ENCODE data around the gene TSPAN6.
A peak's percentile ranks its signal among the peaks of the same experiment; 100 is the strongest.

TSPAN6 gene

GRCh38 chrX:100636321-100636991 is at the start of gene TSPAN6:
TSS of gene TSPAN6 (minus strand) at chrX:100636806. CDS start at chrX:100636694, 112 bp downstream.
- no peak within 1 kb of the TSS for H3K4me3 ChIP-seq (ENCODE audit: low read depth, low read length)
- TF ChIP-seq CTCF (IDR thresholded peaks at IDR 0.05; ENCODE audit: borderline replicate concordance, insufficient read depth, low read depth, low read length): peak; percentile 38; the same call in 1 of the 2 replicates

- no peak overlapping the region for H3K4me3 ChIP-seq (ENCODE audit: low read depth, low read length)
- TF ChIP-seq CTCF (IDR thresholded peaks at IDR 0.05; ENCODE audit: borderline replicate concordance, insufficient read depth, low read depth, low read length): no peak
Observed at GRCh38 chrX:100685997-100686305, 49.3 kb upstream of the TSPAN6 start.

- TF ChIP-seq CTCF (IDR thresholded peaks at IDR 0.05; ENCODE audit: borderline replicate concordance, insufficient read depth, low read depth, low read length): peak; percentile 83
- H3K4me3 ChIP-seq (ENCODE audit: low read depth, low read length): peak overlapping the region; percentile 10
Observed at GRCh38 chrX:100685284-100685996, 48.8 kb upstream of the TSPAN6 start.

GRCh38 chrX:100682939-100683338 is 46.3 kb upstream of the TSPAN6 start:
- no peak overlapping the region for H3K4me3 ChIP-seq (ENCODE audit: low read depth, low read length)
- TF ChIP-seq CTCF (IDR thresholded peaks at IDR 0.05; ENCODE audit: borderline replicate concordance, insufficient read depth, low read depth, low read length): no peak

GRCh38 chrX:100681599-100681998 is 45.0 kb upstream of the TSPAN6 start:
- no peak for TF ChIP-seq CTCF (IDR thresholded peaks at IDR 0.05; ENCODE audit: borderline replicate concordance, insufficient read depth, low read depth, low read length)
- no peak overlapping the region for H3K4me3 ChIP-seq (ENCODE audit: low read depth, low read length)

- no peak overlapping the region for H3K4me3 ChIP-seq (ENCODE audit: low read depth, low read length)
- no peak for TF ChIP-seq CTCF (IDR thresholded peaks at IDR 0.05; ENCODE audit: borderline replicate concordance, insufficient read depth, low read depth, low read length)
Observed at GRCh38 chrX:100680756-100681155, 44.1 kb upstream of the TSPAN6 start.
